ENCODE measurements around the gene RS1. TPM values are rescaled to one million over a fixed set of nuclear protein-coding genes. Genes with fewer than 3 reads are reported as not detected.

The RS1 gene
- total RNA-seq, 1 experiment from 2014 or later, result not detected

DNA sequence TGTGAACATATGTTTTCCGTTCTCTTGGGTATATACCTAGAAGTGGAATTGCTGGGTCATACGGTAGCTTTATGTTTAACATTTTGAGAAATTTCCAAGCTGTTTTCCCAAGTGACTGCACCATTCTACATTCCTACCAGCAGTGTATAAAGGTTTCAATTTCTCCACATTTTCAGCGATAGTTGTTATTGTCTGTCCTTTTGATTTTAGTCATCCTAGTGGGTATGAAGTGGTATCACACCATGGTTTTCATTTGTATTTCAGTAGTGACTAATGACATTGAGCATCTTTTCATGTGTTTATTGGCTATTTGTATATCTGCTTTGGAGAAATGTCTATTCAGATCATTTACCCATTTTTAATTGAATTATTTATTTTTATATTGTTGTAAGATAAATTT lies 37.9 kb upstream of the RS1 start:
- H3K9me2 ChIP-seq (replicated peaks; ENCODE audit: low read length), result no peaks in the 10 kb centered on the region
- H3K9ac ChIP-seq (ENCODE audit: low read length), result no peak overlapping the region
- no peaks in the 10 kb centered on the region for H3K4me1 ChIP-seq (ENCODE audit: insufficient read depth, low read length)
- ChIA-PET CTCF (no interaction called here), POLR2A (ENCODE audit: unreplicated experiment) (no interaction called here)
- H3K9me3 ChIP-seq (ENCODE audit: low read length), result no peaks in the 10 kb centered on the region
- H2AFZ ChIP-seq (ENCODE audit: low read length), result no peak overlapping the region
- DNase-seq (no peak), ATAC-seq (no peak)
- H3K4me2 ChIP-seq (ENCODE audit: low read length), result no peak overlapping the region
- TF ChIP-seq CTCF (conservative IDR thresholded peaks at IDR 0.05; ENCODE audit: low read depth, low read length) (no peak), EZH2 (IDR thresholded peaks at IDR 0.05; ENCODE audit: low read length, unreplicated experiment) (no peak), EZH2phosphoT487 (IDR thresholded peaks at IDR 0.05; ENCODE audit: borderline replicate concordance, low read length) (no peak)
- H3K4me3 ChIP-seq (ENCODE audit: low read length), result no peak overlapping the region
- no peak overlapping the region for H3K27ac ChIP-seq (ENCODE audit: low read length)
- no peaks in the 10 kb centered on the region for H3K79me2 ChIP-seq (ENCODE audit: low read length)
- H3K27me3 ChIP-seq (ENCODE audit: low read length), result no peaks in the 10 kb centered on the region
- intact Hi-C loops (cut with micrococcal nuclease), result loop anchor here (10.0 kb wide), 1 partner anchor 285 kb away; the partner anchor contains the start of gene CDKL5
- no peaks in the 10 kb centered on the region for H3F3A ChIP-seq (ENCODE audit: low read length, unreplicated experiment)
- no TSS peak for BruUV-seq (replicated peaks)
- no peaks in the 10 kb centered on the region for H4K20me1 ChIP-seq (ENCODE audit: low read length)
- no peaks in the 10 kb centered on the region for H3K36me3 ChIP-seq (ENCODE audit: low read depth, low read length)

- POLR2A ChIA-PET (ENCODE audit: unreplicated experiment), result no interaction called here
- Histone ChIP-seq H3K4me3 (ENCODE audit: low read length) (no peak within 1 kb of the TSS), H2AFZ (ENCODE audit: low read length) (no peak within 1 kb of the TSS), H3K27ac (ENCODE audit: low read length) (no peak within 1 kb of the TSS), H3K36me3 (ENCODE audit: low read depth, low read length) (no peaks in the 10 kb centered on the region), H3K4me1 (ENCODE audit: insufficient read depth, low read length) (peaks cover 8% of the 10 kb centered on the region), H4K20me1 (ENCODE audit: low read length) (no peaks in the 10 kb centered on the region), H3K9me3 (ENCODE audit: low read length) (no peaks in the 10 kb centered on the region), H3K4me2 (ENCODE audit: low read length) (no peak within 1 kb of the TSS), H3K9ac (ENCODE audit: low read length) (no peak within 1 kb of the TSS), H3K27me3 (ENCODE audit: low read length) (no peaks in the 10 kb centered on the region), H3K79me2 (ENCODE audit: low read length) (no peaks in the 10 kb centered on the region), H3F3A (ENCODE audit: low read length, unreplicated experiment) (no peaks in the 10 kb centered on the region), H3K9me2 (replicated peaks; ENCODE audit: low read length) (no peaks in the 10 kb centered on the region)
- CTCF ChIA-PET, result no interaction called here
- no peak for TF ChIP-seq EZH2 (IDR thresholded peaks at IDR 0.05; ENCODE audit: low read length, unreplicated experiment)
- TF ChIP-seq EZH2phosphoT487 (IDR thresholded peaks at IDR 0.05; ENCODE audit: borderline replicate concordance, low read length), result no peak
- TF ChIP-seq CTCF (conservative IDR thresholded peaks at IDR 0.05; ENCODE audit: low read depth, low read length), result no peak
- ATAC-seq, result no peak
- no peak for DNase-seq
- intact Hi-C loops (cut with micrococcal nuclease), result loop anchor here (10.0 kb wide), 1 partner anchor 283 kb away; the partner anchor contains the start of gene CDKL5
- BruUV-seq (replicated peaks), result no TSS peak
Measured at GRCh38 chrX:18707426-18708049, 35.6 kb upstream of the RS1 start, which contains the start of gene PPEF1. Gene PPEF1 (plus strand): TSS chrX:18707645. CDS start chrX:18707781, 136 bp downstream.

Measured in PC-3 (cell line).